NCI-H345 treated with DMSO at 0.1 percent for 48 hours (cell line): ENCODE measurements around the gene SLC25A23.

ENCODE experiments used
- DNase-seq: peaks from one replicate; lab custom pipeline; 2025; ENCODE audit not compliant: unreplicated experiment; lab: John Stamatoyannopoulos, UW

Gene SLC25A23

GRCh38 chr19:6425732-6426620 lies 33.6 kb downstream of the SLC25A23 start:
- DNase-seq, result no peak

DNA sequence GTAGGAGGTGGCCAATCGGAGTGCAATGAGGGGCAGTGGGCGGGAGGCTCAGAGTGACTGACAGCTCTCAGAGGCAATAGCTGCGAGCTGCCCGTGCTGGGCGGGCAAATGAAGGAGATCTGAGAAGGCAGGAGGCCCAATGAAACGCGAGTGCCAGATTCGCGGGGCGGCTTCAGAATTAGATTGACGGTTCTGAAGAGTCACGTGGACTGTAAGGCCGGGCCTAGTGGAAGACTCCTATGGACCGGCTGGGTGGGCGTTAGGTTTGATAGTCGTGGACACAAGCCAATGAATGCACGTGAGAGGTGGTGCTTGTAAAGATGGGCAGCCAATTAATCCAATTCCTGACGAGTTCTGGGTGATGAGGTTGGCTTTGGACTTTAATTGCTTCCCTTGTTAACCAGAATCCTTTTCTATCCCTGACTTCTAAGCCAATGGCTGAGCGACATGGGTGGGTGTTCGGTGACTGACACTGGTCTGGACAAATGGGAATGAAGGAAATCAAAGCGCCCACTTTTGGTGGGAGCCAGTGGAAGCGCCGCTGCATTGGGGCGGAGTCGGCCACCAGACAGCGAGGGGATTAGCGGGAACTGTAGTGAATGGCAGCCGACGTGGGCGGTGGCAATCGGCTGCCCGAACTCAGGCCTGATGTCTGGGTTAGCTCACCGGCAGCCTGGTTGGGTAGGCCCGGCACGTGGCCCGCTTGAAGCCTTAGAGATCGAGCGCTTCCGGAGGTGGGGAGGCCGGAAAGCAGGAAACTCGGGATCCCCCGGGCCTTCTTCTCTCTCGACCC lies 34.5 kb downstream of the SLC25A23 start:
- DNase-seq, result peak; percentile 100

DNA sequence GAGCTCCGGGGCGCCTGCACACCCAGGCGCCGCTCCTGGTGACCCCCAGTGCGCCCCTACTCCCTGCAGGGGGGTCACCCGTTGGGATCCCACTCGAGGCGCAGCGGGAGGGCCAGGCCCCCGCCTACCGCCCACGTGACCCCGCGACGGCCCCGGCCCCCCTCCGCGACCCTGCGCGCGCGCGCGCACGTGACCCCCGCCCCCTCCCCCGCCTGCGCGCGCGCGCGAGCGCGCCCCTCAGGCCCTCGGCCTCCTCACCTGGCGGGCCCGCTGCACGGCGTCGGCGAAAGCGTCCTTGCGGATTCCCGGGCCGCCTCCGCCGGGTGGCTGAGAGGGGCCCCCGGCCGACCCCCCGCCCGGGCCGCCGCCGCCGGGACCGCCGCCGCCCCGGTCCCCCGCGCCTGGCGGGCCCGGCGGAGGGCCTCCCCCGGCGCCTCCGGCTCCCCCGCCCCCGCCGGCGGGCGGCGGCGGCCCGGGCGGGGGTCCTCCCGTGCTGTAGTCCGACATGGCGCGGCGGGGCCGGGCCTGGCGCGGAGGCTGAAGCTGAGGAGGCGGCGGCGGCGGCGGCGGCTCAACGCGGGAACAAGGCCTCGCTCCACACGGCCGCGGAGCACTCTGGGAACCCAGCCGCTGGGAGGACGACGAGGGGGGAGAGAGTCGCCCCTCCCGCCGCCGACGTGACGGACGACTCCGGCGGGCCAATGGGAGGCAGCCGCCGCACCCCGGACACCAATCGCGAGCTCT lies 35.2 kb downstream of the SLC25A23 start, which contains the start of gene KHSRP:
TSS of gene KHSRP (minus strand) at position 617 of the 744 bp plus-strand sequence. CDS start at position 507, 110 bp downstream.
- DNase-seq, result no peak

DNA sequence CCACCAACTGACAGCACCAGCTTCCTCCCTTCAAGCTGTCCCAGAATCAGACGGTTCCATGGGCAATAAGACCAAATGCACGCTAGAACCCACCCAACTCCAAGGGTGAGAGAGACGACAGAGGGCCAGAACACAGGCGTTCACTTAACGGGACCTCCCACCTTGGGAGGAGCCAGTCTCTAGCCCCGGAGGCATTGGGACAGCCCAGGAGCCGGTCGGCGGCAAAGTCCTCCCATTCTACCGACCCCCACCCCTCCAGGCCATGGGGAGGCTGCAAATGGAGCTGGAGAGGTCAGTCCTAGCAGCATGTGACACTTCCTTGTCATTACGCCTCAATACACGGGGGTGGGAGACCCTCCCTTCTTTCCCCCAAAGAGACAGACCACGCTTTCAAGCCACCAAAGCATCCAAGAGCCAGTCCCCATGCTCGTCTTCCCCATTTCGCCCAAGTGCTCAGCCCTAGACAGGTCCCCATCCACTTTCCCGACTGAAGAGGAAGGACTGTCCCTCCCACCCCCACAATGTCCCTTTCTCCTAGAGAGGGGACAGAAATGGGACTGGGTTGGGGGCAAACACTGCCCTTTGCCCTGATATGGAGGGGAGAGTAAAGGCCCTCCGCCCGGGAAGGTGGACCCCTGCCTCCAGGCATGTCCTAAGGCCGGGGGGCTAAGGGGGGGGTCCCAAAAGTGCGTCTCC lies 35.9 kb downstream of the SLC25A23 start:
- DNase-seq, result no peak

- no peak for DNase-seq
Measured at GRCh38 chr19:6421075-6422014, 38.2 kb downstream of the SLC25A23 start.

DNA sequence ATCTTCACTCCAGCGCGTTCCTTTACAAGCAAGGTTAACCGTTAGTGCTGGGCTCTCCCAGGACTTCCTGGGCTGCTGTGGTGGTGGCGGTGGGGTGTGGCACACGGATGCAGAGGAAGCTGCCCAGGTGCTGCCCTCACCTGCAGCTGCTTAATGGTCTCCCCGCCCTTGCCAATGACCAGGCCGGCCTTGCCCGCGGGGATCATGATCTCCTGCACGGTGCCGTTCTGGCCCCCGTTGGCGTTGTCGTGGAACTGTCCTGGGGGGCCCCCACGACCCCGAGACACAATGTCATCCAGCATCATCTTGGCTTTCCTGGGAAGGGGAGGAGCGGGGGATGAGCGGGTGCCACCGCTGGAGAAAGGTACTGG lies 41.0 kb downstream of the SLC25A23 start:
- no peak for DNase-seq

DNA sequence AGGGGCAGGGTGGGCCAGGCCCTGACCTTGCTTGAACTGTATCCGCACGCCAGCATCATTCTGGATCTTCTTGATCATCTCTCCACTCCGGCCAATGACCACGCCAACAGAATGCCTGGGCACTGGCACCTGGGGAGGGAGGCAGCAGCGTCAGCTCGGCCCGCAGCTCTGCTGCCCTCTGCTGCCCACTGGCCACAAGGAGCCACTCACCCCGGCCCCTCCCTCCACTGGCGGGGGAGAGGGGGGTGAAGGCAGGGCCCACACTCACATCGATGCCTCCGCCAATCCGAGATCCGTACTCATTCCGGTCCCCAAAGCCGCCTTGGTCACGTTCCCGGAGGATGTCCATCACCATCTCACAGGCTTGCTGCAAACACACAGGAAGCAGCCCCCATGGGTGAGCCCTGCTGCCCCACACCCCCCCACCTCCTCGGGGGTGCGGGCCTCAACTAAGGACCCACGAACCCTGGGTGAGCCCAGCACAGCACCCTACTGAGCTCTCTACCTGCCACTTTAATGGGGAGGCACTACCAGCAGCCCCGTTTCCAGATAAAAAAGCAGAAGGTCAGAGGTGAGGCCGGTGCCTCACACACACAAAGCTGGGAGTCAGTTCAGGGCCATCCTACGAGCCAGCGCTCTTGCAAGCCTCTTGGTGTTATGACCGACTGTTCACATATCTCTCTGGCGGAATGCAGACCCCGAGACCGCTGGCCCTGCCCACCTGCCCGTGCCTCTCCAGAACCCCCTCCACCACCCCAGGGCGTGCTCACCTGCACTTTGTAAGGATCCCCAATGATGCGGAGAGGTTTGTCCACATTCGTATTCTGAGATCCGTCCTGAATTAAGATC lies 41.7 kb downstream of the SLC25A23 start:
- DNase-seq, result no peak

- no peak for DNase-seq
Measured at GRCh38 chr19:6416658-6417405, 42.8 kb downstream of the SLC25A23 start.

DNA sequence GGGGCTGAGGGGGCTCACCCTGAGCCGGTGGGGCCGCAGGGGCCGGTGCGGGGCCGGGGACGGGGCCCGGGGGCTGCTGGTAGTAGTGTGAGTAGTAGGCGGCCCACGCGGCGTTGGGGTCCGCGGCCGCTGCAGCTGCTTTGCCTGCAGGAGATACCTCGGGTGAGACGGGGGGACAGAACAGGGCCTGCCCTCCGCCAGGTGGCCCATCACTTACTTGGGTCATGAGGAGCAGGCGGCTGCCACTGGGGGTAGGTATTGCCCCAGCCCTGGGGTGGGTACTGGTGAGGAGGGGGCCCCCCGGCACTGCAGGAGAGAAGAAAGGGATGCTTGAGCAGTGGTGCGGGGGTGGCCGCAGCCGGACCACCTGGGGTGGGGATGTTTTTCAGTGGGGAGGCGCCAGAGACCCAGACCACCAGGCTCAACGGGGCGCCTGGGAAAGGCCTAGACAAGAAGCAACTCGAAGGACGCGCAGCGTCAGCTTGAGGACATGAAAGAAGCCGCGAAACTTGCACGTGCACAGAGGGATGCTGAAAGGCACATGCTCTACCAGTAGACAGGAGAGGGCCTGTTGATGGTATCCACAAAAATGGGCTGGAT lies 43.9 kb downstream of the SLC25A23 start:
- no peak for DNase-seq

- DNase-seq, result no peak
Measured at GRCh38 chr19:6414793-6415590, 44.6 kb downstream of the SLC25A23 start.

DNA sequence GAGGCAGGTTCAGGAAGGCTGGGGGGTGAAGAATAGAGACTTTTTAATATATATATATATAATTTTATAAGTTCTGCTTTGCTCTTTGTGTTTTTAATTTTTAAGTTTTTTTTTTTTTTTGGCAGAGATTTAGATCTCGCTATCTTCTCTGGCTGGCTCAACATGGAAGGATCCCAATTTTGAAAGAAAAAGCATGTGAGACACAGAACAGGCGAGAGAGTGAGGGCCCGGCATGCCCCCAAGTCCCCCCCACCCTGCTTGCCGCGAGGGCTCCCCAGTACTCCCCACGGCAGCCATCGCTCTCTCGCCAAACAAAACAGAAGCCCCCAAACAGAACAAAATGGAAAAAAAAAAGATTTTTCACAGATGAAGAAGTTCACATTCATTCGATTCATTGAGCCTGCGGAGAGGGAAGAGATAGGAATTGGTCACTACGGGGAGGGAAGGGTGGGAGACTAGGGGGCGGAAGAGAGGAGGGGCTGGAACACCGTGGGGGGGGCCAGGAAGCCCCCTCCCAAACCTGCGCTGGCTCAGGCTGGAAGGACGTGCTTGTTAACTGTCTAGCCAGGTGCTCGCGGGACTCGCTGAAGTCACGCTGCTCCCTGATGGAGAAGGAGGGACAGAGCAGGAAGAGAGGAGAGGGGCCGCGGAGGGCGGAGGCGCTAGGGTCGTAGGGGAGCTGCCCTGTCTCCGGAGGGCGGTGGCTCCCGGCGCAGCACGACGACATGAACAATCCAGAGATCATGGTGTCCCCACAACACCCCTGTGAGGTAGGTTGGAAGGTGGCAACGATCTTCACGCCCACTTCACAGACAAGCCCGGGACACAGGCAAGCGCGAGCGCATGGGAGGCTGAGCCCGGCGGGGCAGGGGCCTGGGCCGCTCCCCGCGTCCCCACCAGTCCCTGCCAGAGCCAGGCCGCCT lies 45.6 kb downstream of the SLC25A23 start:
- DNase-seq, result no peak

DNA sequence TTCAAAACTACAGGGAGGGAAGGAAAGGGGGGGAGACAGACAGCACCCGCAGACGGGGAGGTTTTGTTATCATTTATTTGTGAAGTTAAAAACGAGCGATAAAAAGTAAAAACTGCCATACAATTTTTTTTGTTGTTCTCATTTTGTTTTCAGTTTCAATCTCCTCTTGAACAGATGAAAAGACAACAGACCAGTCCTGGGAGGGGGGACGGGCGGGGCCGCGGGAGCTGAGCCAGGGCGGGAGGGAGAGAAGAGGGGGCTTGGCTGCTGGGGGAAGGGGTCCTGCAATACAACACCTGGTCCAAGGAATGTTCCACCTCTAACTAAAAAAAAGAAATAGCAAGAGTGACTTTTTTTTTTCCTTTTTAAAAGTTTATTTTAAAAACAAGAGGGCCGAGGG lies 46.3 kb downstream of the SLC25A23 start:
- no peak for DNase-seq

DNA sequence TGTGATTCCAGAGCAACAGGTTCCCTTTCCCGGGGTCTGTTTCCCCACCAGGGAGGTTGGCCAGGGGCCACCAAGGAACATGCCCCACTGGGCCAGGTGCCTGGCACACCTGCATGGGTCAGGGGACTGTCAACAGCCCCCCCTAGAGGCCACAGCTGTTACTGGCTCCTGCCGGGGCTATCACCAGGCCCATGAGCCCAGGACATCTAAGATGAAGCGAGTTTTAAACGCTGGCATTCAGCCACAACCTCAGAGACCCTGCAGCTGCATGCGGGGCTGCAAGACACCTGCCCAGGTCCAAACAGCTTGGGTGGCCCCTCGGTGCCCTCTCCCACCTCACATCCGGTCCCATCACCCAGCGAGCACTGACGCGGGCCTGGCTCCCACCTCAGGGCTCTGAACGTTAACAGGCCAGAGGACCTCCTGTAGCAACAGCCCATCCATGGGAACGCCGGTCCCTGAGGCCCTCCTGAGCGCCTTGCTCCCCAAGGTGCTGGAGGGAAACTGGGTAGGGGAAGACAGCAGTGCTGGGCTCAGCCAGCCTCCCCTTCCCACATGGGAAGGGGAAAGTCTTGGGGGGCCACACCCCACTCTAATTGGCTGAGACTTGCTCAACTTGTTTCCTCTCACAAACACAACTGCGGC lies 47.0 kb downstream of the SLC25A23 start:
- no peak for DNase-seq

DNA sequence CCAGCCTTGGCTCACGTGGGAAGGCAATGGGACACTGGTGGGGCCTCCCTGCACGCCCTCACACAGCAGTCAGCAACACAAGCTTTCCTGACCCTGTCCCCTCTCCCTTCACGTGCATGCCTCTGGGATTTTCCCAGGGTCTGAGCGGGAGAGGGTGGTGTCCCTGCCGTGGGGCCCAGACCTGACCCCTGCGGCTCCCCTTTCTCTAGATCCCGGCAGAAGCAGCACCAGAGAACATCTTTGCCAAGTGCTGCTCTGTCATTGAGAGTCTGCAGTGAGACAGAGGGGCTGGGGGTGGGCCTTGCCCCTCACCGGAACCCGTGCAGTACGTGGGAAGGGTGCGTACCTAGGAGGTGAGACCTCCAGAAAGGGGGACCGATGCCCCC lies 47.5 kb downstream of the SLC25A23 start:
- DNase-seq, result no peak

- no peak for DNase-seq
Measured at GRCh38 chr19:6409346-6409745, 50.2 kb downstream of the SLC25A23 start.
